NCI-H1436 treated with DMSO at 0.1 percent for 48 hours (cell line): ENCODE data around the gene REPS2.

Experiments
- DNase-seq: peaks from one replicate; lab custom pipeline; 2025; lab: John Stamatoyannopoulos, UW

REPS2 gene

GRCh38 chrX:17035111-17035510 is 88.7 kb downstream of the REPS2 start:
- no peak for DNase-seq

- no peak for DNase-seq
Observed at GRCh38 chrX:17036171-17036961, 89.9 kb downstream of the REPS2 start.

- no peak for DNase-seq
Observed at GRCh38 chrX:17038277-17038676, 91.8 kb downstream of the REPS2 start.

- no peak for DNase-seq
Observed at GRCh38 chrX:17038681-17039161, 92.3 kb downstream of the REPS2 start.

- no peak for DNase-seq
Observed at GRCh38 chrX:17039826-17040225, 93.4 kb downstream of the REPS2 start.

GRCh38 chrX:17040711-17041110 is 94.3 kb downstream of the REPS2 start:
- no peak for DNase-seq

- DNase-seq = no peak
Observed at GRCh38 chrX:17042037-17042436, 95.6 kb downstream of the REPS2 start.

GRCh38 chrX:17046478-17047097 is 100.1 kb downstream of the REPS2 start:
- DNase-seq = no peak

- no peak for DNase-seq
Observed at GRCh38 chrX:17047224-17047623, 100.8 kb downstream of the REPS2 start.

- no peak for DNase-seq
Observed at GRCh38 chrX:17052210-17052609, 105.8 kb downstream of the REPS2 start.

- DNase-seq = no peak
Observed at GRCh38 chrX:17052793-17053192, 106.3 kb downstream of the REPS2 start.

GRCh38 chrX:17053502-17053901 is 107.0 kb downstream of the REPS2 start:
- no peak for DNase-seq

- no peak for DNase-seq
Observed at GRCh38 chrX:17056868-17057608, 110.6 kb downstream of the REPS2 start.

- DNase-seq = no peak
Observed at GRCh38 chrX:17062065-17062464, 115.6 kb downstream of the REPS2 start.

- no peak for DNase-seq
Observed at GRCh38 chrX:17065100-17065499, 118.6 kb downstream of the REPS2 start.

- DNase-seq = no peak
Observed at GRCh38 chrX:17067534-17067933, 121.1 kb downstream of the REPS2 start.

- DNase-seq = no peak
Observed at GRCh38 chrX:17072301-17072700, 125.8 kb downstream of the REPS2 start.

- no peak for DNase-seq
Observed at GRCh38 chrX:17072721-17073230, 126.3 kb downstream of the REPS2 start.

GRCh38 chrX:17075004-17075403 is 128.5 kb downstream of the REPS2 start:
- DNase-seq = no peak

- DNase-seq = no peak
Observed at GRCh38 chrX:17077361-17077760, 130.9 kb downstream of the REPS2 start.

GRCh38 chrX:17078031-17078720 is 131.7 kb downstream of the REPS2 start:
- no peak for DNase-seq

- no peak for DNase-seq
Observed at GRCh38 chrX:17081511-17081910, 135.1 kb downstream of the REPS2 start.
